HL-60 (cell line): ENCODE results near the gene FBXO8.

Source experiments
- DNase-seq, 2 experiments: peaks; one replicate each; pipeline ENCODE4 v3.0.0-alpha.2; 2010 to 2020; ENCODE audit warnings: low read depth in 1 of 2, low spot score in 1 of 2
- H3K27ac ChIP-seq: fragments of 250-450 bp; sonication (Bioruptor Pico); replicated peaks from 2 replicates; pipeline ENCODE4 v1.5.1; 2020; ENCODE audit warnings: mild to moderate bottlenecking, moderate library complexity
- H3K27me3 ChIP-seq: fragments of 250-450 bp; sonication (Bioruptor Pico); 2 replicates; pipeline ENCODE4 v1.5.1; 2021; ENCODE audit warnings: mild to moderate bottlenecking, moderate library complexity; ENCODE audit not compliant: insufficient read depth, poor library complexity, severe bottlenecking
- H3K4me3 ChIP-seq: replicated peaks from 2 replicates; pipeline ENCODE4 v1.5.1; 2011; ENCODE audit warnings: mild to moderate bottlenecking, control low read depth, low read length; ENCODE audit not compliant: insufficient read depth
- GABPA ChIP-seq: IDR thresholded peaks from 2 replicates; pipeline ENCODE4 v1.6.1; 2012; ENCODE audit warnings: low read depth
- POLR2AphosphoS5 ChIP-seq: IDR thresholded peaks from 2 replicates; pipeline ENCODE4 v1.6.1; 2012; ENCODE audit warnings: low read depth
- SPI1 ChIP-seq: IDR thresholded peaks from 2 replicates; pipeline ENCODE4 v1.6.1; 2012; ENCODE audit warnings: low read depth, mild to moderate bottlenecking, borderline replicate concordance
- TF ChIP-seq, protein P1 (sequence below): IDR thresholded peaks from 2 replicates; pipeline ENCODE4 v1.6.1; 2012; ENCODE audit warnings: low read depth; ENCODE audit not compliant: insufficient replicate concordance
- TF ChIP-seq, protein P2 (sequence below): IDR thresholded peaks from one replicate; pipeline ENCODE4 v1.5.1; 2011; ENCODE audit warnings: low read length, control low read depth, inconsistent platforms; ENCODE audit not compliant: insufficient read depth

Gene FBXO8

DNA sequence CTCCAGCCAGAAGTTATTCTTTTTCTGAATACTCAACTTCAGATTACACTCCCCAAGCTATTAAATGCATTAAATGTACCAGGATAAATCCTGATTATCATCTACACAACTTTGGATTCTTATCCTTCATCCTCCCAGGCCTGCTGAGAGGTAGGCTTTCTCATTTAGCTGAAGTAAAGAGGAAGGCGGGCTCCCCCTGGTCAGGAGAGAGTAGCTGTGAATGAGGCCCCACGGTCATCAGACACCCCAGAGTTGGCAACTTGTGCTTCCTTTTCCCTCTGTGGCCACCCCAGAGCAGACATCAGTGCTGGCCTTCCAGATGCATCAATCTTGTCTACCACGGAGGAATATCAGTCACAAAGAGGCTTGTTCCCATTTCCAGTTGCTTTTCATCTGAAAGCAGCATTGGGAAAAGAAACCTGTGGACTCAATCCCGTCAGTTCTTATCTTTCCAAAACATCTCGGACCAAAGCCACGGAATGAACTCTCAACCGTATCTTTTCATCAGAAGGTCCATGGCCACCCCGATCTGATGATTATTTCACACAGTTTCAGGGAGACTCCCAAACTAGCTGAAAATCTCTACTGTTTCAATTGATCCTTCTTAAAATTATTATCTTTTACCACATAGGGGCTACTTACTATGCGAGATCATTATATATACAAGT is 79.2 kb downstream of the FBXO8 start:
- TF ChIP-seq, protein P1, sequence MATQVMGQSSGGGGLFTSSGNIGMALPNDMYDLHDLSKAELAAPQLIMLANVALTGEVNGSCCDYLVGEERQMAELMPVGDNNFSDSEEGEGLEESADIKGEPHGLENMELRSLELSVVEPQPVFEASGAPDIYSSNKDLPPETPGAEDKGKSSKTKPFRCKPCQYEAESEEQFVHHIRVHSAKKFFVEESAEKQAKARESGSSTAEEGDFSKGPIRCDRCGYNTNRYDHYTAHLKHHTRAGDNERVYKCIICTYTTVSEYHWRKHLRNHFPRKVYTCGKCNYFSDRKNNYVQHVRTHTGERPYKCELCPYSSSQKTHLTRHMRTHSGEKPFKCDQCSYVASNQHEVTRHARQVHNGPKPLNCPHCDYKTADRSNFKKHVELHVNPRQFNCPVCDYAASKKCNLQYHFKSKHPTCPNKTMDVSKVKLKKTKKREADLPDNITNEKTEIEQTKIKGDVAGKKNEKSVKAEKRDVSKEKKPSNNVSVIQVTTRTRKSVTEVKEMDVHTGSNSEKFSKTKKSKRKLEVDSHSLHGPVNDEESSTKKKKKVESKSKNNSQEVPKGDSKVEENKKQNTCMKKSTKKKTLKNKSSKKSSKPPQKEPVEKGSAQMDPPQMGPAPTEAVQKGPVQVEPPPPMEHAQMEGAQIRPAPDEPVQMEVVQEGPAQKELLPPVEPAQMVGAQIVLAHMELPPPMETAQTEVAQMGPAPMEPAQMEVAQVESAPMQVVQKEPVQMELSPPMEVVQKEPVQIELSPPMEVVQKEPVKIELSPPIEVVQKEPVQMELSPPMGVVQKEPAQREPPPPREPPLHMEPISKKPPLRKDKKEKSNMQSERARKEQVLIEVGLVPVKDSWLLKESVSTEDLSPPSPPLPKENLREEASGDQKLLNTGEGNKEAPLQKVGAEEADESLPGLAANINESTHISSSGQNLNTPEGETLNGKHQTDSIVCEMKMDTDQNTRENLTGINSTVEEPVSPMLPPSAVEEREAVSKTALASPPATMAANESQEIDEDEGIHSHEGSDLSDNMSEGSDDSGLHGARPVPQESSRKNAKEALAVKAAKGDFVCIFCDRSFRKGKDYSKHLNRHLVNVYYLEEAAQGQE: no peak
- TF ChIP-seq GABPA (no peak), POLR2AphosphoS5 (no peak), SPI1 (no peak)
- TF ChIP-seq, protein P2, sequence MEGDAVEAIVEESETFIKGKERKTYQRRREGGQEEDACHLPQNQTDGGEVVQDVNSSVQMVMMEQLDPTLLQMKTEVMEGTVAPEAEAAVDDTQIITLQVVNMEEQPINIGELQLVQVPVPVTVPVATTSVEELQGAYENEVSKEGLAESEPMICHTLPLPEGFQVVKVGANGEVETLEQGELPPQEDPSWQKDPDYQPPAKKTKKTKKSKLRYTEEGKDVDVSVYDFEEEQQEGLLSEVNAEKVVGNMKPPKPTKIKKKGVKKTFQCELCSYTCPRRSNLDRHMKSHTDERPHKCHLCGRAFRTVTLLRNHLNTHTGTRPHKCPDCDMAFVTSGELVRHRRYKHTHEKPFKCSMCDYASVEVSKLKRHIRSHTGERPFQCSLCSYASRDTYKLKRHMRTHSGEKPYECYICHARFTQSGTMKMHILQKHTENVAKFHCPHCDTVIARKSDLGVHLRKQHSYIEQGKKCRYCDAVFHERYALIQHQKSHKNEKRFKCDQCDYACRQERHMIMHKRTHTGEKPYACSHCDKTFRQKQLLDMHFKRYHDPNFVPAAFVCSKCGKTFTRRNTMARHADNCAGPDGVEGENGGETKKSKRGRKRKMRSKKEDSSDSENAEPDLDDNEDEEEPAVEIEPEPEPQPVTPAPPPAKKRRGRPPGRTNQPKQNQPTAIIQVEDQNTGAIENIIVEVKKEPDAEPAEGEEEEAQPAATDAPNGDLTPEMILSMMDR: no peak
- no peak for DNase-seq
- no peak overlapping the region for H3K27ac ChIP-seq
- no peak overlapping the region for H3K4me3 ChIP-seq
- H3K27me3 ChIP-seq: peaks cover 6% of the 10 kb centered on the region

DNA sequence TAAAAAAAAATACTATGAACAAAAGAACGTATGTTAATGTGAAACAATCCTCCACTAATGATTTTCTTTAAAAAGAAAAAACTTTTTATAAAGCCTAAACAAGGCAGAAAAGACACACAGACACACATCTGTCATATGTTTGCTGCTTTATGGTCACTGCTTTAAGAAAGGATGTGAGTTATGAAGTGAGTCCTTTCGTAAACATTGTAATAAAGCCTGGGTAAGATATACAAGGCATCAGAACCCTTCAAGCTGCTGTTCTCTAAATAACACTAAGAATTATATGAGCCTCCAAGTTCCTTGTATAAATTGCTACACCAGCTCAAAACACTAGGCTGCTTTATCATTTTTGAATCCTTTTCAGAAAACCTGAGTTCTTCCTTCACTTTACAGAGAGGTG is 81.6 kb downstream of the FBXO8 start:
- H3K27ac ChIP-seq: no peak overlapping the region
- no peak for DNase-seq

DNA sequence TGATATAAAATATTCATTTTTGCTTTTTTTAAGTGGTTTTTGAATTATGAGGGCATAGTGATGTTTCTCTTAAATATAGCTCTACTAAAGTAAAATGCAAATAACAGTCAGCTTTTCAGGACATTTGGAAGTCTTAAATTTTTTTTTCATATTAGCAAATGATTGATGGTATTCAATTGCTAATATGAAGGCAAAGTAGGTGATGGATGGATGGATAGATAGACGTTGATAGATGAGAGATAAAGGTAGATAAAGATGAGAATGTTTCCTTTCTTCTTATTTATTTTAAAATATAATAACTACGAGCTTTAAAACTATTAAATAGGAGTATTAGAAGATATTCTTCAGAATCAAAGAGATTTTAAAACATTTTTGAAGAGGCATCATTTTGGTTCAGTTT is 83.7 kb downstream of the FBXO8 start:
- TF ChIP-seq SPI1 (no peak), GABPA (no peak), POLR2AphosphoS5 (no peak)
- TF ChIP-seq, protein P1: no peak
- TF ChIP-seq, protein P2: no peak
- Histone ChIP-seq H3K27me3 (no peaks in the 10 kb centered on the region), H3K4me3 (no peak overlapping the region), H3K27ac (no peak overlapping the region)
- no peak for DNase-seq

More for the DNA sequence above, 81.6 kb downstream of the FBXO8 start:
- TF ChIP-seq, protein P2: no peak
- TF ChIP-seq, protein P1: no peak
- TF ChIP-seq SPI1: no peak
- no peak for TF ChIP-seq GABPA
- TF ChIP-seq POLR2AphosphoS5: no peak
- no peak overlapping the region for H3K4me3 ChIP-seq
- H3K27me3 ChIP-seq: peaks cover 2% of the 10 kb centered on the region
